Mesothelial cell of epicardium (in vitro differentiated cells): ENCODE results near the gene CFAP46. TPM values are rescaled to one million over a fixed set of nuclear protein-coding genes. Genes with fewer than 3 reads are reported as not detected.

ENCODE experiments used
- DNase-seq, 2 experiments: peaks; one replicate each; pipeline ENCODE4 v3.0.0; 2021; ENCODE audit warnings: low spot score in 2 of 2; ENCODE audit not compliant: unreplicated experiment in 2 of 2
- H3K27ac Mint-ChIP-seq: 2 replicates; pipeline ENCODE4 v1.8.0; 2021; ENCODE audit warnings: mixed read lengths
- H3K27me3 Mint-ChIP-seq: 2 replicates; pipeline ENCODE4 v1.8.0; 2021; ENCODE audit warnings: low read depth, mixed read lengths
- H3K36me3 Mint-ChIP-seq: 2 replicates; pipeline ENCODE4 v1.8.0; 2021; ENCODE audit warnings: mixed read lengths
- H3K4me1 Mint-ChIP-seq: 2 replicates; pipeline ENCODE4 v1.8.0; 2021; ENCODE audit warnings: mixed read lengths
- H3K4me3 Mint-ChIP-seq: 2 replicates; pipeline ENCODE4 v1.8.0; 2021; ENCODE audit warnings: mild to moderate bottlenecking, moderate library complexity, mixed read lengths
- H3K9me3 Mint-ChIP-seq: 2 replicates; pipeline ENCODE4 v1.8.0; 2021; ENCODE audit warnings: mixed read lengths
- CTCF ChIP-seq: fragments of 200-600 bp; sonication (generic); IDR thresholded peaks from one replicate; pipeline ENCODE4 v1.5.0; 2021; ENCODE audit warnings: antibody characterized with exemption; ENCODE audit not compliant: unreplicated experiment
- total RNA-seq: library from RNA; stranded (reverse); gene quantifications from 3 replicates; pipeline ENCODE4 v1.2.1, GENCODE V29; 2021

Gene CFAP46
- total RNA-seq, 1 donor from 2014 or later: 3.1 TPM

DNA sequence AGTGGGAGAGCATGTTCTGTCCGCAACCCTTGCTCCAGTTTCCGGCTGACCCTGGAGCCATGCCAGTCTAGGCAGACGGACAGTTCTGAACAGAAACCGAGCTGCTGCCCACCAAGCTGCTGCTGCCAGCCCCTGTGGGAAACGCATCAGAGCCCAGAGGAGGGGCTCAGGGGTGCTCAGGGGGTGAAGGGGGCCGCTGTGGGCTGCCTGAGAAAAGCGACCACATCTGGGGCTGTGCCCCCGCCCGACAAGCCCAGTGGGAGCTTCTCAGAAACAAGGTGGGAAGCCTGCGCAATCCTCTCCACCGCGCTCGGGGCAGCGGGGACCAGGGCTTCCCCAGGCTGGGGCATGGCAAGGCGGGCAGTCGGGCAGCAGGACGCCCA lies 38.8 kb upstream of the CFAP46 start:
- peaks cover 63% of the 10 kb centered on the region for H3K27me3 Mint-ChIP-seq
- no peak for DNase-seq
- no peak overlapping the region for H3K27ac Mint-ChIP-seq
- no peak overlapping the region for H3K4me3 Mint-ChIP-seq
- H3K4me1 Mint-ChIP-seq: no peaks in the 10 kb centered on the region
- H3K9me3 Mint-ChIP-seq: no peaks in the 10 kb centered on the region
- no peak for TF ChIP-seq CTCF
- no peaks in the 10 kb centered on the region for H3K36me3 Mint-ChIP-seq

DNA sequence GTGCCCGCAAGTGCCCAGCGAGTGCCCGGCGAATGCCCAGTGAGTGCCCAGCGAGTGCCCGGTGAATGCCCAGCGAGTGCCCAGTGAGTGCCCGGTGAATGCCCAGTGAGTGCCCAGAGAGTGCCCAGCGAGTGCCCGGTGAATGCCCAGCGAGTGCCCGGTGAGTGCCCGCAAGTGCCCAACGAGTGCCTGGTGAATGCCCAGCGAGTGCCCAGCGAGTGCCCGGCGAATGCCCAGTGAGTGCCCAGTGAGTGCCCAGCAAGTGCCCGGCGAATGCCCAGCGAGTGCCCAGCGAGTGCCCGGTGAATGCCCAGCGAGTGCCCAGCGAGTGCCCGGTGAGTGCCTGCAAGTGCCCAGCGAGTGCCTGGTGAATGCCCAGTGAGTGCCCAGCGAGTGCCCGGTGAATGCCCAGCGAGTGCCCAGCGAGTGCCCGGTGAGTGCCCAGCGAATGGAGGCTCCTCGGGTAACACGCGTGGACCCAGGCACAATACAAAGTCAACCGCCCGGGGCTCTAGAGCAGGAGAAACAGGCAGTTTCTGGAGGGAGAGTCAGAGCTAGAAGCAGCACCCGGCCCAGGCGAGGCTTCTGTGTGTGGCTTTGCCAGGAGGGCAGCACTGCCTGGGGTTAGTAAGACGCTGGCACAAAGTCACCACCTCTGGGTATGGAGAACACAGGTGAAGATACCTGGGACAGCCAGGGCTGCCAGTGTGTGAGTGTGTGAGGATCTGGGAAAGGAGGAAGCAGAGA lies 38.2 kb upstream of the CFAP46 start:
- Mint-ChIP-seq H3K4me3 (no peak overlapping the region), H3K4me1 (no peaks in the 10 kb centered on the region), H3K36me3 (no peaks in the 10 kb centered on the region), H3K27ac (no peak overlapping the region), H3K9me3 (no peaks in the 10 kb centered on the region), H3K27me3 (peaks cover 67% of the 10 kb centered on the region)
- DNase-seq: no peak
- TF ChIP-seq CTCF: no peak

DNA sequence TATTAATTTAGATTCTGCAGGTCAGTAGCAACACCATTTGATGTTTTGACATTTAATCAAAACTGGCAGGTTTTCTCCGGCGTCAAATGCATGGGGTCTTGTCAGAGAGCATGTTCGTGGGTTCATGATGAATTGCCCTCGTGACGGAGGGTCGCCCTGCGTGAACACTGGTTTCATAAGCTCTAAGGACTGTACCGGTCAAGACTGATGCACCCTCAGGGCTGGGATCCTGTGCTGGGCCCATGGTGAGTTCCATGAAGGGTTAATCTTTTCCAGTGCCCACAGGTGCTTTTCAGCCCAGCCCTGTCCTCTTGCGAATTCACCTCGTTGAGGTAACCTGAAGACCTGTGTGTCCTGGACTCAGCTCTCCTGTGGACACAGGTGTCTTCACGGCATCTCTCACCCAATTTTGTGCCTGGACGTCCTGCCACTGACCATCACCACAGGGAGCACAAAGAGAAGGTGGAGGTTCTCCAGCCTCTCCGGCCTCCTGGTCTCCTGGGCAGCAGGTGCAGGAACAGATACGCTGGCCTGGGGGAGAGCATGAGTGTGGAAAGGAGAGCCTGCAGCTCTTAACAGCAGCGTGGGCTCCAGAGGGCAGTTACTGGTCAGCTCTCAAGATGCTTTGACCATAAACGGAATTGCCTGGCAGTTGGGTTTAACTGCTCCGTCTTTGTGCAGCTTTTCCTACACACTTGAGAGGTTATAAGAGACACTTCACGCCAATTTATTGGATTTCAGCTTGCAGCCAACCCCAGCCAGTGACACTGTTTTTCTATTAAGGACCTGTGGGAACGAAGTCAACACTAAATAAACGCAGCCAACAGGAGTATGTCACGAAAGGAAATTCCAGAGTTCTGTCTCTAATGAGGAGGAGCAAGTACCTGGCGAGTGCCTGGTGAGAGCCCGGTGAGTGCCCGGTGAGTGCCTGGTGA lies 37.4 kb upstream of the CFAP46 start:
- TF ChIP-seq CTCF: no peak
- no peaks in the 10 kb centered on the region for H3K36me3 Mint-ChIP-seq
- H3K4me3 Mint-ChIP-seq: no peak overlapping the region
- no peak overlapping the region for H3K27ac Mint-ChIP-seq
- no peak for DNase-seq
- no peaks in the 10 kb centered on the region for H3K9me3 Mint-ChIP-seq
- H3K27me3 Mint-ChIP-seq: peaks cover 65% of the 10 kb centered on the region
- no peaks in the 10 kb centered on the region for H3K4me1 Mint-ChIP-seq

- no peaks in the 10 kb centered on the region for H3K9me3 Mint-ChIP-seq
- no peaks in the 10 kb centered on the region for H3K36me3 Mint-ChIP-seq
- H3K4me1 Mint-ChIP-seq: no peaks in the 10 kb centered on the region
- DNase-seq: no peak
- H3K27ac Mint-ChIP-seq: no peak overlapping the region
- H3K27me3 Mint-ChIP-seq: peaks cover 55% of the 10 kb centered on the region
- no peak for TF ChIP-seq CTCF
- H3K4me3 Mint-ChIP-seq: no peak overlapping the region
Observed at GRCh38 chr10:132978542-132978941, 36.2 kb upstream of the CFAP46 start.

- no peaks in the 10 kb centered on the region for H3K9me3 Mint-ChIP-seq
- no peak overlapping the region for H3K27ac Mint-ChIP-seq
- no peak overlapping the region for H3K4me3 Mint-ChIP-seq
- no peak for DNase-seq
- peaks cover 55% of the 10 kb centered on the region for H3K27me3 Mint-ChIP-seq
- no peak for TF ChIP-seq CTCF
- no peaks in the 10 kb centered on the region for H3K36me3 Mint-ChIP-seq
- H3K4me1 Mint-ChIP-seq: no peaks in the 10 kb centered on the region
Observed at GRCh38 chr10:132977807-132978206, 35.4 kb upstream of the CFAP46 start.
